Activated CD8-positive, alpha-beta memory T cell treated with anti-CD3 and anti-CD28 coated beads, Interleukin-2, amount 50 U/mL, for 48 hours (primary cell): ENCODE results near the gene ISLR.

Source experiments
- DNase-seq: peaks from one replicate; pipeline ENCODE4 v3.0.0-alpha.2; 2020

ISLR gene

GRCh38 chr15:74197176-74197965 lies 23.9 kb downstream of the ISLR start:
- DNase-seq: no peak

GRCh38 chr15:74199297-74199652 lies 25.8 kb downstream of the ISLR start:
- DNase-seq: no peak

GRCh38 chr15:74200412-74200815 lies 26.9 kb downstream of the ISLR start:
- DNase-seq: no peak

GRCh38 chr15:74200871-74201419 lies 27.4 kb downstream of the ISLR start:
- DNase-seq: no peak

GRCh38 chr15:74201710-74202420 lies 28.4 kb downstream of the ISLR start:
- no peak for DNase-seq

- no peak for DNase-seq
Observed at GRCh38 chr15:74202452-74203401, 29.2 kb downstream of the ISLR start, which contains the start of gene STRA6. Gene STRA6 (minus strand): TSS chr15:74202787. CDS start chr15:74202267, 520 bp downstream.

- DNase-seq: no peak
Observed at GRCh38 chr15:74203914-74204431, 30.5 kb downstream of the ISLR start.

GRCh38 chr15:74205582-74205947 lies 32.1 kb downstream of the ISLR start:
- DNase-seq: no peak

- no peak for DNase-seq
Observed at GRCh38 chr15:74206801-74207281, 33.3 kb downstream of the ISLR start.

GRCh38 chr15:74207652-74208440 lies 34.3 kb downstream of the ISLR start:
- no peak for DNase-seq

- no peak for DNase-seq
Observed at GRCh38 chr15:74208496-74208895, 35.0 kb downstream of the ISLR start.

GRCh38 chr15:74208901-74209559 lies 35.5 kb downstream of the ISLR start:
- DNase-seq: no peak

GRCh38 chr15:74209560-74209958 lies 36.0 kb downstream of the ISLR start:
- DNase-seq: no peak

GRCh38 chr15:74209997-74210671 lies 36.6 kb downstream of the ISLR start:
- DNase-seq: no peak

GRCh38 chr15:74210729-74211128 lies 37.2 kb downstream of the ISLR start:
- DNase-seq: no peak

GRCh38 chr15:74211656-74212055 lies 38.1 kb downstream of the ISLR start:
- DNase-seq: no peak

GRCh38 chr15:74212494-74212893 lies 39.0 kb downstream of the ISLR start:
- no peak for DNase-seq

GRCh38 chr15:74213858-74214284 lies 40.4 kb downstream of the ISLR start:
- no peak for DNase-seq

GRCh38 chr15:74214324-74215021 lies 41.0 kb downstream of the ISLR start:
- DNase-seq: no peak

- no peak for DNase-seq
Observed at GRCh38 chr15:74215958-74216357, 42.4 kb downstream of the ISLR start.
